Posterior vena cava (tissue), 2 donors: ENCODE data around the gene ARHGAP35. TPM values are rescaled to one million over a fixed set of nuclear protein-coding genes. Genes with fewer than 3 reads are reported as not detected.
"Not testable (repeated sequence)": the region's sequence is repeated elsewhere in the genome, so short reads cannot be mapped to it uniquely, and the experiment has no call there.

Experiments
- DNase-seq: peaks from one replicate; pipeline ENCODE4 v3.0.0-alpha.2; 2020; ENCODE audit warnings: low spot score
- intact Hi-C, 2 donors: fragments of 100-400 bp; cut with DNase I; formaldehyde crosslinking; loops; one replicate each; pipeline versions ENCODE4 v1.14.1 to v1.14.2; 2022 to 2023
- total RNA-seq, 2 donors: library from RNA; stranded (reverse); fragmentation: NEBNext Ultra II Directional; extraction: Animal tissue kit (Norgen Biotek cat#: 25700); gene quantifications; one replicate each; pipeline ENCODE4 v1.2.1, GENCODE V29; 2021
- donor health status: DM: yes; HTN: yes; CAD: no.
- donor health status: DM: yes; HTN: yes; CAD: no.

Gene ARHGAP35
- total RNA-seq, 2 donors from 2014 or later = 49.8 to 57.4 TPM

DNA sequence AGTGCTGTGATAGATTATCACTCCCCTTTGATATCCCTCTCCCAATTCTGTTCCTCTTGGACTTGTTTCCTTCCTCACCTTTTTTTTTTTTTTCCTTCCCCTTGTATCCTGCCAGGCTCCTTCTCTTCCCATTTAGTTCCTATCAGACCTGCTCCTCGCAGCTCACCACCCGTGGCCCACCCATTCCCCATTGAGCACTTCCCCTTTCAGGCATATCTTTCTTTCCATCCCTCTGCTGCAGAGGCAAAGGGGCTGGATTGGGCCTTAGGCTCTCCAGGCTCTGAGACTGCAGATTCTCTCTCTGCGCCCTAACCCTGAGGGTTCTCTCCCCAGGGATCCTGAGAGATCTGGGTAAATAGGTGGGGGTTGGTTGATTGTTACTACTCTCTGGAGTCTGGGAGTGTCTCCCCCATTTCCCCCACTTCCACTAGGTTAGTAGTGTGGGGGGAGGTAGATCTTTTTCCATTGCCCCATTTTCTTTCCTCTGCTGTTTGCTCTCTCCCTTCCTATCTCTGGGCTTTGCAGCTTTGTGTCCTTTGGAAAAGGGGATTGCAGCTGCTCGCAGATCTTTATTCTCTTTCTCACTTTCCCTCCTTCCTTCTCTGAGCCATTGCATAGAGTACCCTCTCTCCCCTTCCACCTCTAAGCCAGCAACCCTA lies 2.3 kb downstream of the ARHGAP35 start:
- peak; percentile 17 for DNase-seq
- intact Hi-C loops = loop anchor here (2.0 to 10.0 kb wide), 3 partner anchors 72 to 129 kb away; no protein-coding TSS in a partner anchor

DNA sequence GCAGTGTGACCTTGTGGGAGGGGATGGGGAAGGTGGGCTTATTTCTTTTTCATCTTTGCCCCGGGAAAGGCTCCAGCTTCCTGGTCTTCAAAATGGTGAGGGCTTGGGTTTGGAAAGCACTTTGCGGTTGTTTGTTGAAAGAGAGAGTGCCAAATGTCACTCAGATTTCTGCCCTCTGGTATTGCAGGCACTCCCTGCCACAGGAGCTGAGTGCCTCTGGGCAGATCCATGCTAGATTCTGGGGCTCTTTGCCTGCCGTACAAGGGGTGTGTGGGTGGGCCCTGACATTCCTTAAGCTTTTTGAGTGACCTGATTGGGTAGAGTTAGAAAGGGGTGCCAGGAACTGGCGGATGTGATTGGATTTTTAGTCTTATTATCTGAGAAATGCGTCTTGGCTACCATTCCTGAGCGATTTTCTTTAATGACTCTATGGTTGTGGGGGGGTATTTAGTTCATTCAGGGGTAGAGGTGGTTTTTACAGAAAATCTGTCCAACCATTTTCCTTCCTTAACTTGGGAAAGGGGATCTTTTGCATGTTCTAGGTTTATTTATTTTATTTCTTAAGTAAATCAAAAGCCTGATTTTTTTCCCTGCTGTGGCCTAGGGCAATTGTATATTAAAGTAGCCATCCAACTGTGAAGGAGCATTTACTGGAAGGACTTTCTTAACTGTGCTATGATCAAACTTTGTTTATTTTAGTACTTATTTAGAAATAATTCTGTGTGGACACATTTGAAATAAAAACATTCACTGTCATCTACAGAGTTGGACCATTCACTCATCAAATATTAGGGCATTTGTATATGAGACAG lies 3.2 kb downstream of the ARHGAP35 start:
- intact Hi-C loops = loop anchor here (2.0 to 10.0 kb wide), 3 partner anchors 71 to 128 kb away; no protein-coding TSS in a partner anchor
- peak; percentile 58 for DNase-seq

DNA sequence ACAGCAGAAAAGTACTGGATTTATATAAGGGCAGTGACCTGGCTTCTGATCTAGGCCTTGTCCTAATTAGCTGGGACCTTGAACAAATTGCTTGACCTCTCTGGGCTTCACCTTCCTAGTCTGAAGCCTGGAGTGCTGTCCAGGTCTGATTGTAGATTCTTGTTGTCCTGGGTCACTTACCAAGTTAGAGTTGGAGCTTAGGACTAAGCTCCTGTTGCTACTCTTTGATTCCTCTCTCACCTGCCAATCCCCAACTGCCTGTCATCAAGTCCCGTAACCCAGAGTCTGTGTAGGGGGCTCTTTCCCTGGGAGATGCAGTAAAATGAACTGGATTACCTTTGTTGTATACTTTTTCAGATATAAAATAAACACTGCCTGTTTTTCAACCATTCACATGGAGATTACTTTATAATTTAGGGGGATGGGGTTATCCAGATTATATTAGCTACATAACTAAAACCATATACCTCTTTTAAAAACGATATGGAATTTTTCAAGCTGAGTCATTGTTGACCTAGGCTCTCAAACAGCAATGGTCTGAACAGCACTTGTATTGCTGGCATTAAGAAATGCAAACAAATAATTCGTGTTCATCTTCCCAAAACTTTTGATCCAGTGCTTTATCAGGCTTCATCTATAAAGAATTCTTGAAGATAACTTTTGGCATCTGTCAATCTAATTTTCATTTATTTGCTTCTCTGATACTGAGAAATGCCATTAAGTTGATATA lies 5.8 kb downstream of the ARHGAP35 start:
- intact Hi-C loops = loop anchor here in 1 of 2 donors (10.0 kb wide), 1 partner anchor 68 kb away; no protein-coding TSS in a partner anchor
- no peak for DNase-seq

DNA sequence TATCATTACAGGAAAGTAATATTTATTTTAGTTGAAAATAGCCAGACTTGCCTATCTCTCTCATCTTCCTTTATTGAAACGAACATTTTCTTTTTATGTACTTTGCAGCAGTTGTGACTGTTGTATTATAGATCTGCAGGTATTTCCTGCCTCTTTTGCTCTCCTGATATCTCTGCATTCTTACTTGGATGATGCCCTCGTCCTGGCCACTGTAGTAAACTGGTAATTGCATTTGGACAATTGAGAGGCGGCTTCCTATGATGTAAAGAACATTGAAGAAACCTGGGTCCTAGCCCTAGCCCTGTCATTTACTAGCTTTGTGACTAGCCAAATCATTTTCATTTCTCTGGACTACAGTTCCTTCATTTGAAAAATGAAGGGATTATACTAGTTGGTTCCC lies 6.4 kb downstream of the ARHGAP35 start:
- intact Hi-C loops = loop anchor here in 1 of 2 donors (10.0 kb wide), 1 partner anchor 68 kb away; no protein-coding TSS in a partner anchor
- no peak for DNase-seq

DNA sequence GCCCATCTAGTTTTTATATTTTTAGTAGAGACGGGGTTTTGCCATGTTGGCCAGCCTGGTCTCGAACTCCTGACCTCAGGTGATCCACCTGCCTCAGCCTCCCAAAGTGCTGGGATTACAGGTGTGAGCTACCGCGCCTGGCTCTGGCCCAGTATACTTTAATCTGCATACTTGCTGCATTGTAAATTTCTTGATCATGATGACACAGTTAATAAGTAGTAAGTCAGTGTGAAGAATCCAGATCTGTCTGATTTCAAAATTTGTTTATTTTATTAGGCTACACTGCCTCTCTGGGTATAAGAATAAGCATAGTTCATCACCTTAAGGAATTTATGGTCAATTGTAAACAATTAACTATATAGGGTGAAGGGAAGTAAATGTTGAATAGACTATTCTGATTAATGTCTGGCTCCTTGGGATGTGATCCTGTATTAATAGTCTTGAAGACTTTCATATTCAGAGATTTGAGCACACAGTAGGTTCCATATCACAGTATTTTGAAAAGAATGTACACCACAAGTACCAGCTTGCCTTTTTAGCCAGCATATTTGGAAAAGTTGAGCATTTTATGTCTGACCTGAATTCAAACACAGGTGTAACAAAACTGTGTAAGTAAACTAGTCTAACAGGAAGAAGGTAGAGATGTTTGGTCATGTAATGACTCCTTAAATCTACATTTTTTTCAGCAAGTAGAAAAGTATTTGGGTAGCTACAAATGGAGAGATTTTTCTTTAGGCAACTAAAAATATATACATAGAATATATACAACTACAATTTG lies 7.4 kb downstream of the ARHGAP35 start:
- intact Hi-C loops = loop anchor here in 1 of 2 donors (10.0 kb wide), 1 partner anchor 67 kb away; no protein-coding TSS in a partner anchor
- DNase-seq = no peak

DNA sequence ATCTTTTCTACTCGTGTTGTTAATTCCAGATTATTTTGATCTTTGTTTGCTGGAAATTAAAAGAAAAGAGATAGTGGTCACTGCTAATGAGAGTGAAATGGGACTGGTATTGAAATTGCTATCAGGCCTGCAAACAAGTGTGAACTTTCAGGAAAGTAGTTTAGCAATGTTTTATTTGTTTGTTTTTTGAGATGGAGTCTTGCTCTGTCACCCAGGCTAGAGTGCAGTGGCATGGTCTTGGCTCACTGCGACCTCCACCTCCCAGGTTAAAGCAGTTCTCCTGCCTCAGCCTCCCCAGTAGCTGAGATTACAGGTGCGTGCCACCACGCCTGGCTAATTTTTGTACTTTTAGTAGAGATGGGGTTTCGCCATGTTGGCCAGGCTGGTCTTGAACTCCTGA lies 10.4 kb downstream of the ARHGAP35 start:
- DNase-seq, intact Hi-C loops: not testable (repeated sequence)

DNA sequence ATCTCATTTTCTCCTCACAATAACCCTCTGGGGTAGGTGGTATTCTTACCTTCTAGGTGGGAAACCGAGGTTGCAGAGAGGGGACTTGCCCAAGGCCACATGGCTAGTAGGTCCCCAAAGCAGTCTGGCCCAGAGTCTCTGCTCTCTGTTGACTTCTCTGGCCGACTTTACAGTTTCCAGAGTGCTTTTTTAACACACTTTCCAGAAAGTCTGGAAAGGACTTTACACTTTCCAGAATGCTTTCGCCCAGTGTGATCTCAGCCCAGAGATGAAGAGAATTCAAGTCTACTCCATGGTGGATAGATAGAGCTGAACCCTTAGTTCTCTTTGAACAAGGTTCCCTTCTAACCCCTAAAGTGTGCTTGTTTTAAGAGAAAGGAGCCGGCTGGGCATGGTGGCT lies 12.2 kb downstream of the ARHGAP35 start:
- intact Hi-C loops = no loop called here
- no peak for DNase-seq

DNA sequence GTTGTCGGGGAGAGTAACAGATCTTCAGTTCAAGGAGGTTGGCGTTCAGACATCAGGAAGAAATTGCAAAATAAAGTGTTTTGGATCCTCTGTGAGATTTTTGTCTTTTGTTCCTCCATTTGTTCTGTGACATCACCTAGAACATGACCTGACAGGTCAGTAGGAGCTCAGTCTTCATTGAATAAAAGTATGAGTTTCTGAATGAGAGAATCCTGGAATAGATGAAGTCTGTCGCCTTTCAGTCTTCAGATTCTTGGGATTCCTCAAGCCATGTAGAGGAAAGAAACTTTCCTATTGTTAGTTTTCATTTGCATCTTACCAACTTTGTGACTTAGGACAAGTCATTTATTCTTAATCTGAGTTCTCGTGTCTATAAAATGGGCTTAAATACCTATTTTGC lies 14.4 kb downstream of the ARHGAP35 start:
- DNase-seq = no peak
- intact Hi-C loops = no loop called here

DNA sequence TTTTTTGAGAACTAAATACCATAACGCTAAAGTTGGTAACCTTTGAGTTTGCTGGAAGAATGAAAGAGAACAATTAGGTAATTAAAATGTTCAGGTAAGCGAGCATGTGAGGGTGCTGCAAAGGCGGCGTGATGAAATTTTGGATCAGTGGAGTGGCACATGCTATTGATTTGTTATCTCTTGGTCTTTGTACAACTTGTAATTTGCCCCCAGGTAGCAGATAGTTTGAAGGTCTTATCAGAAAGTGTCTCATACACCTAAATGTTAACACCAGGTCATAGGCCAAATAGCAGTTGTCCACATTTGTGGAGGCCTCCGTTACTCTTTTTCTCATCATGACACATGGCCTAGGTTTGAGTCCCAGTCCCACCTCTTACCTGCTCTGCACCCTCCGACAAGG lies 14.9 kb downstream of the ARHGAP35 start:
- intact Hi-C loops = no loop called here
- no peak for DNase-seq

DNA sequence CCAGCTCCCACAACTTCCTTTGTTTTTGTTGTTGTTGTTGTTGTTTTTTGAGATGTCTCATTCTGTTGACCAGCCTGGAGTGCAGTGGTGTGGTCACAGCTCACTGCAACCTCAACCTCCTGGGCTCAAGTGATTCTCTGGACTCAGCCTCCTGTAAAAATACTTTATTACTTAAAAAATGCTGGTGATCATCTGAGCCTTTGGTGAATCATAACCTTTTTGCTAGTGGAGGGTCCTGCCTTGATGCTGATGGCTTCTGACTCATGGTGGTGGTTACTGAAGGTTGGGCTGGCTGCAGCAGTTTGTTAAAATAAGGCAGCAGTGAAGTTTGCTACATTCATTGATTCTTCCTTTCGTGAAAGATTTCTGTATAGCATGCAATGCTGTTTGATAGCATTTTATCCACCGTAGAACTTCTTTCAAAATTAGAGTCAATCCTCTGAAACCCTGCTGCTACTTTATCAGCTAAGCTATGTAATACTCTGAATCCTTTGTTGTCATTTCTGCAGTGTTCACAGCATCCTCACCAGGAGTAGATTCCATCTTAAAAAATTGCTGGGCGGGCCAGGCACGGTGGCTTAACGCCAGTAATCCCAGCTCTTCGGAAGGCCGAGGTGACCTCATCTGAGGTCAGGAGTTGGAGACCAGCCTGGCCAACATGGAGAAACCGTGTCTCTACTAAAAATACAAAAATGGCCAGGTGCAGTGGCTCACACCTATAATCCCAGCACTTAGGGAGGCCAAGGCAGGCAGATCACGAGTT lies 18.0 kb downstream of the ARHGAP35 start:
- no peak for DNase-seq
- intact Hi-C loops = no loop called here

DNA sequence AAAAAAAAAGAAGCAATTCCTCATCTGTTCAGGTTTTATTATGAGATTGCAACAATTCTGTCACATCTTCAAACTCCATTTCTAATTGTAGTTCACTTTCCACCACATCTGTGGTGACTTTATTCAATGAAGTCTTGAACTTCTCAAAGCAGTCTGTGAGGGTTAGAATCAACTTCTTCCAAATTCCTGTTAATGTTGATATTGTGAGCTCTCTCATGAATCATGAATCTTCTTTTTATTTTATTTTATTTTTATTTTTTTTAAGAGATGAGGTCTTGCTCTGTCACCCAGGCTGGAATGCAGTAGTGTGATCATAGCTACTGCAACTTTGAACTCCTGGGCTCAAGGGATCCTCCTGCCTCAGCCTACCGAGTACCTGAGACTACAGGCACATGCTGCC lies 19.6 kb downstream of the ARHGAP35 start:
- intact Hi-C loops = no loop called here
- DNase-seq = no peak

DNA sequence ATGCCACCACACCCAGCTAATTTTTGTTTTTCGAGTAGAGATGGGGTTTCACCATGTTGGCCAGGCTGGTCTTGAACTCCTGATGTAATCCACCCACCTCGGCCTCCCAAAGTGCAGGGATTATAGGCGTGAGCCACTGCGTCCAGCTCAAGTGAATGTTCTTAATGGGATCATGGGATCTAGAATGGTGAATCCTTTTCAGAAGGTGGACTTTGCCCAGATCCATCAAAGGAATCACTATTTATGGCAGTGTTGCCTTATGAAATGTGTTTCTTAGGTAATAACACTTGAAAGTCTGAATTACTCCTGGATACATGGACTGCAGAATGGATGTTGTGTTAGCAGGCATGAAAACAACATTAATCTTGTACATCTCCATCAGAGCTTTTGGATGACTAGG lies 20.3 kb downstream of the ARHGAP35 start:
- DNase-seq = no peak
- intact Hi-C loops = no loop called here

DNA sequence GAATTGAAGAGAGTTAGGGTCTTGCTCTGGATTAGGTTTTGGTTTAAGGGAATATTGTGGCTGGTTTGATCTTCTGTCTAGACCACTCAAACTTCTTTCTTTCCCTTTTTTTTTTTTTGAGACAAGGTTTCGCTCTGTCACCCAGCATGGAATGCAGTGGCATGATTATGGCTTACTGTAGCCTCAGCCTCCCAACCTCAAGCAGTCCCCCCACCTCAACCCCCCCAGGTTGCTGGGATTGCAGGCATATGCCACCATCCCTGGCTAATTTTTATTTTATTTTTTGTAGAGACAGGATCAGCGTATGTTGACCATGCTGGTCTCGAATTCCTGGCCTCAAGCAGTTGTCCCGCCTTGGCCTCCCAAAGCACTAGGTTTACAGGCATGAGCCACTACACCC lies 21.2 kb downstream of the ARHGAP35 start:
- intact Hi-C loops = no loop called here
- DNase-seq = no peak

DNA sequence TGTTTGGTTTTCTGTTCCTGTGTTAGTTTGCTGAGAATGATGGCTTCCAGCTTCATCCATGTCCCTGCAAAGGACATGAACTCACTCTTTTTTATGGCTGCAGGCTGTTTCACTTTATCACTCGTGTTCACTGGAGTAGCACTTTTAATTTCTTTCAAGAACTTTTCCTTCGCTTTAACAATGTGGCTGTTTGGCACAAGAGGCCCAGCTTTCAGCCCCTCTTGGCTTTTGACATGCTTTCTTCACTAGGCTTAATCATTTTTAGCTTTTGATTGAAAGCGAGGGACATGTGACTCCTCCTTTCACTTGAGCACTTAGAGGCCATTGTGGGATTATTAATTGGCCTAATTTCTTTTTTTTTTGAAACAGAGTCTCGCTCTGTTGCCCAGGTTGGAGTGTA lies 22.0 kb downstream of the ARHGAP35 start:
- intact Hi-C loops, DNase-seq: not testable (repeated sequence)

DNA sequence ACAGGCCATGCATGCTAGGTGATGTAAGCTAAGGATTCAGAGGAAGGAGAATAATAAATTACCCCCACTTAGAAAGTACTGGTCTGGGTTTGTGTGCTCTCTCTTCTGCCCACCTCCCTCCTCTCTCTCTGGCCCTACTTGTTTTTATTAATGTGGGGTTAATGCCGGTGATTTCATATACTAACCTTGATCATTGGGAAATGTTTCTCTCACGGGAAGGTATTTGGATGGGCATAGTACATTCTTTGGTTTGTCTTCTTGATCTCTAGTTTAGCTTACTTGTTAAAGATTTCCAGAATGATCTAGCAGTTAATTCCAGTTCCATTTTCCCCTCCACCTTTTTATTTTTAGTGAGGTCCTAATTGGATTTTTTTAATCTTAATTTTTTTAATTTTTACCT lies 24.6 kb downstream of the ARHGAP35 start:
- DNase-seq = no peak
- intact Hi-C loops = no loop called here

DNA sequence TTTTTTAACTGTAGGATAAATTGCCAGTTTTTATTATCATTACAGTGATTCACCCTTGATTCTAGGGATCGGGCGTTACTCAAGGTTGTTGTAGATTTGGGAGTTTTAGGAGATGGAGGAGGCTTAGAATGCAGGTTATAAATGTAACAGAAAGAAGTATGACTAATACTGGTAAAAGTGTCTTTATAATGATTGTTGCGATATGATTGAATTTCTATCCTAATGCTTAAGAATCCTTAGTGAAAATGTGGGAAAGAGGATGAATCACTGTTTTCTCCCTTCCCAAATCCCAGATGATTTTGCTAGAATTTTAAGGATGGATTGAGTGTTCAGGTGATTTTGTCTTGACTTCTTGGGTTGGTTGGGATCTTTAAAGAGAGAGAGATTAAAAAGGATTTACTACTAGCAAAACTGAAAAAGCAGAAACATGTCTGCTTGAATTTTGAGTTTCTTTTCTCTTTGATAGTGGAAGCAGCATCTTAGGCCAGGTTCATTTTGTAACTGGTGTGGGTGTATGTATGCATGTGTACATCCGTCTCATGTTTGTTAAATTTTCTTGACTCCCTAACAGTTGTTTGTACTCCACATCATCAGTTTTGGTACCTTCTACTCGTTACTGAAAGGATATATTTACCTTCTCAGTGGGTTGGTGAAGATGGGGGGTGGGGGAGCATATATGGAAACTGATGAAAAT lies 25.9 kb downstream of the ARHGAP35 start:
- intact Hi-C loops = no loop called here
- no peak for DNase-seq

DNA sequence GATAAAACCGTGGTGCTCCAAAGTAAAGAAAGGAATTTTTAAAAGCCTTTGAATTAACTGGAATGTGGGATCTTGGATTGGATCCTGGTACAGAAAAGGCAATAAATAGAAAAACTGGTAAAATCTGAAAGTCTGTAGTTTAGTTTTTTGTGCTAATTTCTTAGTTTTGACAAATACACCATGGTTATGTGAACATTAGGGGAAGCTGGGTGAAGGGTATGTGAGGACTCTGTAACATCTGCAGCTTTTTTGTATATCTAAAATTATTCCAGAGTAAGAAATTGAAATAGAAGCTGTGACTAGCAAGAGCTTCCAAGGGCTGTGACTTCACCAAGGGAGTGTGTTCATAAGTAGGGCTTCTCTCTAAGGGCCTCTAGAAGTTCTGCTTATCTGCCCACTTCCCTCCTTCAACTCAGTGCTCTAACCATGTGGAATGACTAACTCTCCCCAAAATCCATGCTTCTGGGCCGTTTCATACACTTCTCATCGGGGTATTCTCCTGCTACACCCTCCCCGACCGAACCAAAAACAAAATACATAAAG lies 26.5 kb downstream of the ARHGAP35 start:
- intact Hi-C loops = no loop called here
- no peak for DNase-seq
